Right atrium auricular region (tissue), 2 donors: ENCODE data around the gene PLK1. TPM values are rescaled to one million over a fixed set of nuclear protein-coding genes. Genes with fewer than 3 reads are reported as not detected.

Source experiments
- DNase-seq: peaks from one replicate; pipeline ENCODE4 v3.0.0-alpha.2; 2019; ENCODE audit warnings: low spot score
- H3K27ac ChIP-seq, 2 donors: fragments of 200-600 bp; sonication (generic); 1 replicate in 1 of 2; 2 replicates in 1 of 2; pipeline ENCODE4 v1.5.1; 2016 to 2019
- H3K27me3 ChIP-seq, 2 donors: fragments of 200-600 bp; sonication (generic); one replicate each; pipeline versions ENCODE4 v1.5.1 to v1.6.0; 2017 to 2019
- H3K36me3 ChIP-seq: fragments of 200-600 bp; sonication (generic); one replicate; pipeline ENCODE4 v1.5.1; 2016
- H3K4me1 ChIP-seq, 2 donors: fragments of 200-600 bp; sonication (generic); one replicate each; pipeline versions ENCODE4 v1.5.1 to v1.6.0; 2017 to 2019
- H3K4me3 ChIP-seq, 2 donors: fragments of 200-600 bp; sonication (generic); 1 replicate in 1 of 2; 2 replicates in 1 of 2; pipeline ENCODE4 v1.5.1; 2017 to 2019; ENCODE audit warnings: mild to moderate bottlenecking in 1 of 2, moderate library complexity in 1 of 2
- H3K9me3 ChIP-seq, 2 donors: fragments of 200-600 bp; sonication (generic); one replicate each; pipeline ENCODE4 v1.5.1; 2019
- CTCF ChIP-seq, 2 donors: fragments of 200-600 bp; sonication (generic); IDR thresholded peaks; one replicate each; pipeline ENCODE4 v1.5.1; 2019; ENCODE audit warnings: antibody characterized with exemption in 2 of 2
- total RNA-seq, 2 donors: library from RNA; depleted of rRNA; stranded (reverse); fragments of >200 nt; gene quantifications; one replicate each; pipeline ENCODE4 v1.1.0, GENCODE V29; 2016

The PLK1 gene
- total RNA-seq, 2 donors from 2014 or later = 0.71 to 3.3 TPM

GRCh38 chr16:23705517-23705902 is 26.8 kb downstream of the PLK1 start:
- no peak overlapping the region for H3K27ac ChIP-seq
- H3K4me1 ChIP-seq = no peaks in the 10 kb centered on the region
- H3K36me3 ChIP-seq = no peaks in the 10 kb centered on the region
- DNase-seq = no peak
- H3K9me3 ChIP-seq = peaks cover 0 to 28% of the 10 kb centered on the region in 2 donors
- no peaks in the 10 kb centered on the region for H3K27me3 ChIP-seq
- H3K4me3 ChIP-seq = no peak overlapping the region
- no peak for TF ChIP-seq CTCF (IDR thresholded peaks at IDR 0.05)

GRCh38 chr16:23706439-23706838 is 27.8 kb downstream of the PLK1 start:
- H3K4me3 ChIP-seq = no peak overlapping the region
- H3K4me1 ChIP-seq = no peaks in the 10 kb centered on the region
- H3K36me3 ChIP-seq = no peaks in the 10 kb centered on the region
- TF ChIP-seq CTCF (IDR thresholded peaks at IDR 0.05) = no peak
- no peak for DNase-seq
- peaks cover 0 to 30% of the 10 kb centered on the region in 2 donors for H3K9me3 ChIP-seq
- H3K27ac ChIP-seq = no peak overlapping the region
- no peaks in the 10 kb centered on the region for H3K27me3 ChIP-seq

- H3K27me3 ChIP-seq = peaks cover 0 to 4% of the 10 kb centered on the region in 2 donors
- no peaks in the 10 kb centered on the region for H3K36me3 ChIP-seq
- no peak for TF ChIP-seq CTCF (IDR thresholded peaks at IDR 0.05)
Measured at GRCh38 chr16:23709536-23709935, 30.8 kb downstream of the PLK1 start.

GRCh38 chr16:23710008-23710407 is 31.3 kb downstream of the PLK1 start:
- no peak for TF ChIP-seq CTCF (IDR thresholded peaks at IDR 0.05)
- Histone ChIP-seq H3K36me3 (no peaks in the 10 kb centered on the region), H3K27me3 (peaks cover 0 to 4% of the 10 kb centered on the region in 2 donors), H3K4me1 (no peaks in the 10 kb centered on the region), H3K27ac (no peak overlapping the region), H3K9me3 (peaks cover 0 to 22% of the 10 kb centered on the region in 2 donors), H3K4me3 (no peak overlapping the region)
- DNase-seq = no peak

More at GRCh38 chr16:23709536-23709935, 30.8 kb downstream of the PLK1 start:
- no peak for DNase-seq
- Histone ChIP-seq H3K4me1 (no peaks in the 10 kb centered on the region), H3K27ac (no peak overlapping the region), H3K4me3 (no peak overlapping the region), H3K9me3 (peaks cover 0 to 22% of the 10 kb centered on the region in 2 donors)

- no peak overlapping the region for H3K4me3 ChIP-seq
- DNase-seq = no peak
- H3K4me1 ChIP-seq = no peaks in the 10 kb centered on the region
- H3K36me3 ChIP-seq = no peaks in the 10 kb centered on the region
- TF ChIP-seq CTCF (IDR thresholded peaks at IDR 0.05) = no peak
- peaks cover 0 to 22% of the 10 kb centered on the region in 2 donors for H3K9me3 ChIP-seq
- no peak overlapping the region for H3K27ac ChIP-seq
- peaks cover 0 to 4% of the 10 kb centered on the region in 2 donors for H3K27me3 ChIP-seq
Measured at GRCh38 chr16:23710504-23710903, 31.8 kb downstream of the PLK1 start.

- H3K4me3 ChIP-seq = no peak overlapping the region
- TF ChIP-seq CTCF (IDR thresholded peaks at IDR 0.05) = no peak
- no peaks in the 10 kb centered on the region for H3K4me1 ChIP-seq
- H3K36me3 ChIP-seq = no peaks in the 10 kb centered on the region
- H3K27ac ChIP-seq = no peak overlapping the region
- H3K9me3 ChIP-seq = peaks cover 0 to 22% of the 10 kb centered on the region in 2 donors
- H3K27me3 ChIP-seq = peaks cover 0 to 4% of the 10 kb centered on the region in 2 donors
- DNase-seq = no peak
Measured at GRCh38 chr16:23711785-23712184, 33.1 kb downstream of the PLK1 start.
